GDM1 (cell line): ENCODE results near the gene SERPINA5.
A peak's percentile ranks its signal among the peaks of the same experiment; 100 is the strongest.

Source experiments
- DNase-seq: peaks from one replicate; lab custom pipeline; 2025; lab: John Stamatoyannopoulos, UW

SERPINA5 gene

DNA sequence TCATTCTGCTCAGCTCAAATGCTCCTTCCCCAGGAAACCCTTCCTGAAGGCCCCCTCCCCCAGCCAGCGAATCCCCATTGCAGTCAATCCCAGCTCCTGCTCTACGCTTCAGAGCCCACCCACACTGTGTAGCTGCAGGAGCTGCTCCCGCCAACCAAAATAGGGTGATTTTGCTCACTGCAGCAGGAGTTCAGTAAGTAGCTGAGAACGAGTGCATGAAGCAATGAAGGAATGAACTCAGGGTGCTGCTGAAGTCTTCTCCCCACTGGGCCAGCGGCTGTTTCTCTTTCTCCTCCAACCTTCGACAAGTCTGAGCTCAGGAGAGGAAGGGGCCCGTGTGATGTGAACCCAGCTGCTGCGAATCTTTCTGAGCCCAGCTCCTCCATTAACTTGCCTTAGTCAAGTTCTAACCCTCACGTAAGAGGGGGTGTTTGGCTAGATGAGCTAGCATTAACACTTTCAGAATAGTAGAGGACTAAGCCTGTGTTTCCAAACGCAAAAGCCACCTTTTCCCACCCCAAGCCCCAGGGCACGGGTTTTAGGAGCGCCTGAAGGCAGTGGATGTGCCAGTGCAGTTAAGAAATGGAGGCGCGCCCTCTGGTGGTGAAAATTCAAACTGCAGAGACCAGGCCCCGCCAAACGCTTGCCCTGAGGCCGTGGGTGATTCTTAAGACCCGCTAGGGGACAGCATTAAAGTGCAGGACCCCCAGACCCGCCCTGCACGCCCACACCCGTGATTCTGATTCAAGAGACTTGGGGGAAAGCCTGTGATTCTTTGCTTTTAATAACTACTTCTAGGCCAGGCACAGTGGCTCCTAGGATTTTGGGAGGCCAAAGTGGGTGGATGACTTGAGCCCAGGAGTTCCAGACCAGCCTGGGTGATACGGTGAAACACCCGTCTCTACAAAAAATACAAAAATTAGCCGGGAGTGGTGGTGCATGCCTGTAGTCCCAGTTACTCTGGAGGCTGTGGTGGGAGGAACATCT lies 31.9 kb upstream of the SERPINA5 start:
- peak; percentile 7 for DNase-seq

GRCh38 chr14:94550041-94550440 lies 31.2 kb upstream of the SERPINA5 start:
- DNase-seq = no peak

DNA sequence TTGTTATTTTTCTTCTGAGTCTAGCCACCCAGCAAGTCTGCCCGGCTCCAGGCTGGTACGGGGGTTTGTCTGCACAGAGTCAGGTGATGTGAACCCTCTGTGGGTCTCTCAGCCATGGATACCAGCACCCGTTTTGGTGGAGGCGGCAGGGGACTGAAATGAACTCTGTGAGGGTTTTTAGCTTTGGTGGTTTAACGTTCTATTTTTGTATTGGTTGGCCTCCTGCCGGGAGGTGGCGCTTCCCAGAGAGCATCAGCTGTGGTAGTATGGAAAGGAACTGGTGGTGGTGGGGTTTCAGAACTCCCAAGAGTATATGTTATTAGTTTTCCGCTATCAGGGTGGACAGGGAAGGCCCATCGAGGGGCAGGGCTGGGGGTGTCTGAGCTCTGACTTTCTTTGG lies 25.2 kb upstream of the SERPINA5 start:
- no peak for DNase-seq

- no peak for DNase-seq
These were observed 23.9 kb upstream of the SERPINA5 start for GRCh38 chr14:94557327-94557726.

- DNase-seq = no peak
These were observed 22.4 kb upstream of the SERPINA5 start for GRCh38 chr14:94558842-94559241.

GRCh38 chr14:94559638-94560290 lies 21.5 kb upstream of the SERPINA5 start:
- no peak for DNase-seq

GRCh38 chr14:94560291-94560665 lies 20.9 kb upstream of the SERPINA5 start:
- DNase-seq = no peak

DNA sequence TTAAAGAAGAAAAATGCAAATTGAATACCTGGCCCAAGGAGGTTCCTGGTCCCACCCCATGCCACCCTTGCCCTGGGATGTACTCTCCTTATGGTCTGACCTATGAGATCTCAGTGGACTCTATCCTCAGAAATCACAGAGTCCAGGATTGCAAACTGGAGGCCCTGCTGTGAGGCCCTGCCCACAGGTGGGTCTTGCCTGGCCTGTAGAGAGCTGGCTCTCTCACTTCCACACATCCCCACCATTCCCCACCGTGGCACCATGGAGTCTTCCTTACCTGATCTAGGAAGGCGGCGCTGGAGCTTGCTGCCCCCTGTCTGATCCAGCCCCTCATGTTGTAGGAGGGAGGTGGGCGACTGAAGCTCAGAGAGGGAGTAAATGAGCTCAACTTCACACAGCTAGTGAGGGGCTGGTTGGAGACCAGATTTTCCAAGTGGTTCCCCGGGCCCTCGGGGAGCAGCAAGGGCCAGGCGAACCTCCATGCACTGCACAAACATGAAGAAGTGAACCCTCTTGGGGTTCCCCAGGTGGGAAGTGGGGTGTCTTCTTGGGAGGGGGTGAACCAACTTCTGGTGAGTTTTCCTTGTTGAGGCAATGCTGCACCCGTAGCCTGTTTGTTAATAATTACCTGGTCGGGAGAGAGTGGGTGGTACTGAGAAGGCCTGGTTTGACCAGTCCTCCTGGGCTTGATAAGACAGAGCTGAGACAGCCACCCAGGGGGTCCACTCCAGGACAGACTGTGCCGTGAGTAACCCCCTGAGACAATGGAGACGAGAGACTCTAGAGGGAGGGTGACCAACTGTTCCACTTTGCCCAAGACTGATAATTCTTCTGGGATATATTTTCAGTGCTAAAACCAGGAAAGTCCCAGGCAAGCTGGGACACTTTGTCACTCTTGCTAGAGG lies 20.2 kb upstream of the SERPINA5 start, which contains the start of gene SERPINA4:
TSS of gene SERPINA4 (plus strand) at position 692 of the 905 bp plus-strand sequence. CDS start 2,041 bp downstream, outside the sequence.
- no peak for DNase-seq

- DNase-seq = no peak
These were observed 19.6 kb upstream of the SERPINA5 start for GRCh38 chr14:94561656-94562010.

DNA sequence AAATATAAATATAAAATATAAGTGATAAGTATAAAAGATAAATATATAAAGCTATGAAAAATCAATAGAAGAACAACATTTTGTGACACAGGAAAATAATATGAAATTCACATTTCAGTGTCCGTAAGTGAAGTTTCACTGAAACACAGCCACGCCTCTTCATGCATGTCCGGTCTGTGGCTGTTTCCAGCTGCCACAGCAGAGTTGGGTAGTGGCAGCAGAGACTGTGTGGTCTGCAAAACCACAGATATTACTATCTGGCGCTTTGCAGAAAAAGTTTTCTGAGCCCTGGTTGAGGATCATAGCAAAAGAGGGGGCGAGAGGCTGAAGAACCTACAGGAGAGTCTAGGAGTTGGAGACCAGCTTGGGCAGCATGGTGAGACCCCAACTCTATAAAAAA lies 19.2 kb upstream of the SERPINA5 start:
- DNase-seq = no peak

GRCh38 chr14:94562941-94563883 lies 18.0 kb upstream of the SERPINA5 start:
- no peak for DNase-seq

DNA sequence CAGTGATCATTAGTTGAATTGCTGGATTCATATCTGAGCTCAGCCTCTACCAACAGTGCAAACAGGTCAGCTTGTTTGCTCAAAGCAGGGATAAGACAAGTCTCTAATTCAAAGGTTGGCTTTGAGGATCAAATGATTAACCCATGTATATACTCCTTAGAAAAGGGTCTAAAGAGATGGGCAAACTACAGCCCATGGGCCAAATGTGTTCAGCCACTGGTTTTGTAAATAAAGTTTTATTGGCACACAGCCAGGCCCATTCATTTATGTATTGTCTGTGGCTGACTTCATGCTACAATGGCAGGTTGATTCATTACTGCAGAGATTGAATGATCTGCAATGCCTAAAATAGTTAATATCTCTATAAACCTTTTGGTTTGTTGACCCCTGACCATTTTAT lies 16.8 kb upstream of the SERPINA5 start:
- no peak for DNase-seq

DNA sequence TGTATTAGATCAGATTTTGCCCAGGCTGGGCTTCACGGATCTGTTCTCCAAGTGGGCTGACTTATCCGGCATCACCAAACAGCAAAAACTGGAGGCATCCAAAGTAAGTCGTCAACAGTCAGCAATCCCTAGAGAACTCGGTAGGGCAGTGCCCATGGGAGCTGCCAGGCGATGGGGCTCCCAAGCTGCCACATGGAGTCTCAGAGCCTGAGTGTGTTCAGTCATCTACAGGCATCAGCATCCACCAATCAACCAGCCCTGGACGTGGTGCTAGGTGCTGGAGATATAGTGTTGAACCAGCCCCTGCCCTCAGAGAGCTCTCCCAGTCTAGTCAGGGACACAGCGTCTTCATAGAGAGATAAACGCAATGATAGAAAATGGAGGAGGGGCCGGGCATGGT lies 13.0 kb upstream of the SERPINA5 start:
- no peak for DNase-seq

DNA sequence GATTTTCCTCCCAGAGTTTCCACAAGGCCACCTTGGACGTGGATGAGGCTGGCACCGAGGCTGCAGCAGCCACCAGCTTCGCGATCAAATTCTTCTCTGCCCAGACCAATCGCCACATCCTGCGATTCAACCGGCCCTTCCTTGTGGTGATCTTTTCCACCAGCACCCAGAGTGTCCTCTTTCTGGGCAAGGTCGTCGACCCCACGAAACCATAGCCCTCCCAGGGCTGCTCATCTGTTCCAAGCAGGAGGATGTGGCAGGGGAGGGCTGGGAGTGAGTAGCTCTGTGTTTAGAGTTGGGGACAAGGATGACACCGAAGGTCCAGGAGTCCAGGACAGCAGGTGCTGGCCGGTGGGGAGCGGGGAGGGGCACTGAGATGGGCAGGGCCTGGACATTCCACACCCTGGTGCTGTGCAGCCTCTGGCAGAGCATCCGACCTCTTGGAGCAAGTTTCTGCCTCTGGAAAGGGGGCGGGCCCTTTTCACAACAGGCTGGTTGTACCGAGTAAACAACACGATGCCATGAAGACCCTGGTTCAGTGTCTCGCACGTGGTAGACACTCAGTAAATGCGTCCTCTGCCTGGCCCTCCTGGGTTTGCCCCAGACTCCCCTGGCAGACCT lies 11.7 kb upstream of the SERPINA5 start:
- no peak for DNase-seq

DNA sequence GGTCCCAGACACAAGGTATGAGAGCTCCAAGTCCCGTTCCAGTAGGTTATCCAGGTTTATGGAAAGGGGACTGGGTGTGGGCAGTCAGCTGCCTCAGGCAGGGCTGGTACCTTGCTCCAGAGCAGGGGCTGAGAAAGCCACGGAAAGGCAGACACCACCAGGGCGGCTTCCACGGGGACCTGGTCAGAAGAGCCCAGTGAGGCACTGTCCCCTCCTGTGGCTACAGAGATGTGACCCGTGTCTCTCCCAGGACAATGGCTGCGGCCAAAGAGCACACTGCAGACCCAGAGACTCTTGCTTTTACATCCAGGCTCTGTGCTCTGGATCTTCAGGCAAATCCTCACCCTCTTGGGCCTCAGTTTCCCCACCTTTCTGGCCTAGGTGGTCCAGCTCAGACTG lies 11.2 kb upstream of the SERPINA5 start:
- no peak for DNase-seq

DNA sequence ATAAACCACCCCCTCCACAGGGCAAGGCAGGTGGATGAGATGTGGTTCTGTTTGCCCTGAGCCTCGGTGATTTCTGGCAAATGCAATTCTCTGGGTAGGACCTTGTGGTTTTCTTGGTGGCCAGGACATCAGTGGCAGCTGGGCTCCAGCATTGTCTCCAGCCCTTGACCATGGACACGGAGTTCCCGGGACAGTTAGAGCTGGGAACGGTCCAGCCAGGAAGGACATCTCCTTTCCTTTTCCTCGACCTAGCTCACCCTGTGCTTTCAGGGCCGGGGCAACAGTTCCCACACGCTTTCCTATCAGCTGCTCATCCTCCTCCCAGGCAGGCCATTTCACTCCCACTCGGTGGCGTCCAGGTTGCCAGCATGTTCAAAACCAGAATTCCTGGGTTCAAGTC lies 10.8 kb upstream of the SERPINA5 start:
- no peak for DNase-seq

GRCh38 chr14:94571395-94571794 lies 9.8 kb upstream of the SERPINA5 start:
- DNase-seq = no peak

DNA sequence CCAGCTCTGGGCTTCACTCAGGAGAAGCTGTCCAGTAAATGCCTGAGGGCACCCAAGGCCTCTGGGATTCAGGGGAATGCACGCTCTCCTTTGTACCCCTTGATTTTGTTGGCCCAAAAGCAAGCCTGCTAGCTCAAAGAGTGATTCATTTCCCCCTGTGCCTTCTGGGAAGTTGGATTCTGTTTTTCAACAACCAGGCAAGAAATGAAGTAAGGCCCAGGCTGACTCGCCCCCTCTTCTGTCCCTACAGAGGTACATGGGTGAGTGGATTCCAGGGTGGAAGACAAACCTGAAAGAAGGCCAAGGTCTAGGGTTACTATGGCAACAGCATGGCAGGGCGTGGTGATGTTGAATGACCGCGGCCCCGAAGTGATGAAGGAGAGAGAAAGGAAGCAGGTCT lies 9.3 kb upstream of the SERPINA5 start:
- no peak for DNase-seq

GRCh38 chr14:94572637-94573303 lies 8.5 kb upstream of the SERPINA5 start:
- DNase-seq = no peak
